GM06990 (cell line): ENCODE measurements around the gene SEPTIN14.
"Not testable (repeated sequence)": the region's sequence is repeated elsewhere in the genome, so short reads cannot be mapped to it uniquely, and the experiment has no call there.

Source experiments
- DNase-seq: peaks from one replicate; pipeline ENCODE4 v3.0.0-alpha.2; 2011; ENCODE audit not compliant: insufficient read length; ENCODE audit errors: extremely low read depth
- H3K27me3 ChIP-seq: replicated peaks from 2 replicates; pipeline ENCODE4 v1.6.0; 2011; ENCODE audit warnings: low read length; ENCODE audit not compliant: control insufficient read depth, insufficient read depth
- H3K36me3 ChIP-seq: 2 replicates; pipeline ENCODE4 v1.5.1; 2011; ENCODE audit warnings: low read length; ENCODE audit not compliant: control insufficient read depth, insufficient read depth
- H3K4me3 ChIP-seq: replicated peaks from 2 replicates; pipeline ENCODE4 v1.5.1; 2011; ENCODE audit warnings: low read depth, mild to moderate bottlenecking, control low read depth, low read length
- TF ChIP-seq, protein P1 (sequence below): IDR thresholded peaks from 2 replicates; pipeline ENCODE4 v1.5.1; 2011; ENCODE audit warnings: low read length, control low read depth, mild to moderate bottlenecking, inconsistent platforms; ENCODE audit not compliant: insufficient read depth, poor library complexity, severe bottlenecking

Gene SEPTIN14

DNA sequence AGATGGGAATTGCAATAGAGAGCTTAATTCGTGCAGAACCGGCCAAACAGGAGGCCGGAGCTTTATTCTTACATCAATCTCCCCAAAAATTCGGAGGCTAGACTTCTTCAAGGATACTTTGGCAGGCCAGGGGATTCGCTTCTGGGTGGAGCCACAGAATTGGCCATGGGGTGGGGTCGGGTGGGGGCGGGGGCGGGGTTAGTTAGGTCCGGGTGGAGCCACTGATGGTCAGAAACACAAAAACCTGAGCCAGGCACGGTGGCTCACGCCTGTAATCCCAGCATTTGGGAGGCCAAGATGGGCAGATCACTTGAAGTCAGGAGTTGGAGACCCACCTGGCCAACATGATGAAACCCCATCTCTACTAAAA, 87.5 kb downstream of the SEPTIN14 start:
- TF ChIP-seq, protein P1, sequence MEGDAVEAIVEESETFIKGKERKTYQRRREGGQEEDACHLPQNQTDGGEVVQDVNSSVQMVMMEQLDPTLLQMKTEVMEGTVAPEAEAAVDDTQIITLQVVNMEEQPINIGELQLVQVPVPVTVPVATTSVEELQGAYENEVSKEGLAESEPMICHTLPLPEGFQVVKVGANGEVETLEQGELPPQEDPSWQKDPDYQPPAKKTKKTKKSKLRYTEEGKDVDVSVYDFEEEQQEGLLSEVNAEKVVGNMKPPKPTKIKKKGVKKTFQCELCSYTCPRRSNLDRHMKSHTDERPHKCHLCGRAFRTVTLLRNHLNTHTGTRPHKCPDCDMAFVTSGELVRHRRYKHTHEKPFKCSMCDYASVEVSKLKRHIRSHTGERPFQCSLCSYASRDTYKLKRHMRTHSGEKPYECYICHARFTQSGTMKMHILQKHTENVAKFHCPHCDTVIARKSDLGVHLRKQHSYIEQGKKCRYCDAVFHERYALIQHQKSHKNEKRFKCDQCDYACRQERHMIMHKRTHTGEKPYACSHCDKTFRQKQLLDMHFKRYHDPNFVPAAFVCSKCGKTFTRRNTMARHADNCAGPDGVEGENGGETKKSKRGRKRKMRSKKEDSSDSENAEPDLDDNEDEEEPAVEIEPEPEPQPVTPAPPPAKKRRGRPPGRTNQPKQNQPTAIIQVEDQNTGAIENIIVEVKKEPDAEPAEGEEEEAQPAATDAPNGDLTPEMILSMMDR = no peak
- Histone ChIP-seq H3K36me3 (no peaks in the 10 kb centered on the region), H3K4me3 (no peak overlapping the region), H3K27me3 (no peaks in the 10 kb centered on the region)
- no peak for DNase-seq

DNA sequence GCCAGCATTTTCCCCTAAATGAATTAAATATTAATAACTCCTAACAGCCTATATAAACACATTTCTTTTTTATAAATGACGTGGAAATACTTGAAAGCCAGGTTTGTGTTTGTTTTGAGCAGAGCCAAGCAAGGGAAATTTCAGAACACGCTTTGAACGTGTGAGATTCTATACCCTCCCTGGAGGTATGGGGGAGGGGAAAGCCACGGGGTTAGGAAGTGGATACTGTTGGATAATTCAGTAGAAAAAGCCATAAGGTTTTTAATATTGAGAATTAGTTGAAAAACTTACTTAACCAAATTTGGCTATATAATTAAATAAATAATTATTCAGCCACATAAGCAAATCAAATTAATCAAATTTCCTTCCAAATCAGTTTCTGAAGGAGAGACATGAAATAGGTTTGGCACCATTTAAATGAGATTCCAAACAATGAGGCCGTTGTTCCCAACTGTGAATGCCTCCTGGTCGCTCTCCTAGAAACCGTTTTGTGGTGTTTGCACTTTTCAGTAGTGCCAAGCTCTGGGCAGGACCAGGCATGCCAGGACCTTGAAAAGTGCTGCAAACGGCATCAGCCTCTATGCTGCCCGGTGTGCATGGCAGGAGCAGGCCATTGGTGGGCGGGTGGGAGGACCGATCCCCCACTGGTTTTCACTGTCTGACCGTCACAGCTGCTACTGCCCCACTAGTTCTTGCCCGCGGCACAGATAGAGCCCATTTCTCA, 88.1 kb downstream of the SEPTIN14 start:
- H3K4me3 ChIP-seq = no peak overlapping the region
- TF ChIP-seq, protein P1 = no peak
- DNase-seq = no peak

DNA sequence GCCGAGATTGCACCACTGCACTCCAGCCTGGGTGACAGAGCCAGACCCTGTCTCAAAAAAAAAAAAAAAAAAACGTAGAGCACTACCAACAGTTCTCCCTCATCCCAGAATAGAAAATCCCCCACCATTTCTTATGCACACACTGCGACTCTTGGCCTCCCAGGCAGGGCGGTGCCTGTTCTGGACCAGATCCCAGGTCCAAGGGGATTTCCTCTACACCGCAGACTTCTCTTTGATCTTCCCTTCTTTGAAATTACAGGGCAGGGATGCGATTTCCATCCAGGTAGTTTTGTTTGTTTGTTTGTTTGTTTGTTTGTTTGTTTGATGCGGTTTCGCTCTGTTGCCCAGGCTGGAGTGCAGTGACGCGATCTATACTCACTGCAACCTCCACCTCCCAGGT, 91.8 kb downstream of the SEPTIN14 start:
- TF ChIP-seq, protein P1 = no peak
- Histone ChIP-seq H3K27me3 (no peaks in the 10 kb centered on the region), H3K36me3 (no peaks in the 10 kb centered on the region), H3K4me3 (no peak overlapping the region)
- DNase-seq = no peak

More for the DNA sequence above, 88.1 kb downstream of the SEPTIN14 start:
- H3K36me3 ChIP-seq = no peaks in the 10 kb centered on the region
- no peaks in the 10 kb centered on the region for H3K27me3 ChIP-seq

DNA sequence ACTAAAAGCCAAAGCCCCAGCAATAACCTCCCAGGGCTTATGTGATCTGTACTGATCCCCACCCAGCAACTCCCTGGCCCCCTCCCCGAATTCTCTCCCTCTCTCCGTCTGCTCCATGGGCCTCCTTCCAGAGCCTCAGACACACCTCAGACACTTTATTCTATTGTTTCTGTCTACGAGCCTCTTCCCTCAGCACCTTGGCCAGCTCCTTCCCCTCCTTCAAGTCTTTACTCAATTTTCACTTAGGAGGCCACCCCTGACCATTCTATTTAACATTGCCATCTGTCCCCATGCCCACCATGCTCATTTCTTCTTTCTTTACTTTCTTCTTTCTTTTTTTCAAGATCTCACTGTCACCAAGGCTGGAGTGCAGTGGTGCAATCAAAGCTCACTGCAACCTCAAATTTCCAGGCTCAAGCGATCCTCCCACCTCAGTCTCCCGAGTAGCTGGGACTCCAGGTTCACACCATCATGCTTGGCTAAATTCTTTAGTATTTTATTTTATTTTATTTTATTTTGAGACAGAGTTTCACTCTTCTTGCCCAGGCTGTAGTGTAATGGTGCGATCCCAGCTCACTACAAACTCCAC, 109.2 kb downstream of the SEPTIN14 start:
- not testable (repeated sequence) for DNase-seq, H3K27me3 ChIP-seq, H3K4me3 ChIP-seq, H3K36me3 ChIP-seq

DNA sequence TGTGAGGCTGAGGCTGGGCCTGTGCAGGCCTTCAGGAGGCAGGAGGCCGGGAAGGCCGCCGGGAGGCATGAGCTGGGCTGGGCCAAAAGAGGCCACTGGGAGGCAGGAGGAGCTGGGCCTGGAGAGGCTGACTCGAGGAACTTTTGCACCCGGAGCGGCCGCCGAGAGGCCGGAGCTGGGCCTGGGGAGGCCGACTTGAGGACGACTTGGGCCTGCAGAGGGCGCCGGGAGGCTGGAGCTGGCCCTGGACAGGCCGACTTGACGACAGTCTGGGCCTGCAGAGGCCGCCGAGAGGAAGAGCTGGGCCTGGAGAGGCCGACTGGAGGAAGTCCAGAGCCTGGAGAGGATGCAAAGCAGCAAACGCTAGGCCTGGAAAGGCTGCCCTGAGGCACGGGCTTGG, 117.8 kb downstream of the SEPTIN14 start:
- not testable (repeated sequence) for H3K27me3 ChIP-seq, H3K4me3 ChIP-seq, H3K36me3 ChIP-seq, DNase-seq
